ENCODE measurements around the gene IGSF9. TPM values are rescaled to one million over a fixed set of nuclear protein-coding genes. Genes with fewer than 3 reads are reported as not detected.

The IGSF9 gene
- total and polyA plus RNA-seq, 8 donors, result 0.83 to 5.4 (median 2.0) TPM

- Histone ChIP-seq H3K27ac (no peak overlapping the region), H3K9me3 (no peaks in the 10 kb centered on the region), H3K4me1 (peaks cover 0 to 4% (median 4%) of the 10 kb centered on the region in 3 donors), H3K4me3 (no peak overlapping the region), H3K36me3 (no peaks in the 10 kb centered on the region), H3K27me3 (no peaks in the 10 kb centered on the region)
- intact Hi-C loops (cut with DNase I), result no loop called here
- TF ChIP-seq CTCF (IDR thresholded peaks at IDR 0.05), result no peak
- no peak for ATAC-seq
- no peak for FAIRE-seq
- 78 to 79% methylated on average over 15 of the region's 15 CpGs for WGBS, 2 donors
- DNase-seq, result no peak
Measured at GRCh38 chr1:159942632-159943277, 2.7 kb downstream of the IGSF9 start.

GRCh38 chr1:159941591-159942560 lies 3.5 kb downstream of the IGSF9 start:
- no peak for ATAC-seq
- H3K4me3 ChIP-seq, result no peak overlapping the region
- no peaks in the 10 kb centered on the region for H3K9me3 ChIP-seq
- H3K27me3 ChIP-seq, result no peaks in the 10 kb centered on the region
- H3K27ac ChIP-seq, result no peak overlapping the region
- H3K36me3 ChIP-seq, result no peaks in the 10 kb centered on the region
- no peak for FAIRE-seq
- DNase-seq, result no peak
- 71 to 81% methylated on average over 14 to 15 of the region's 15 CpGs for WGBS, 2 donors
- no peak for TF ChIP-seq CTCF (IDR thresholded peaks at IDR 0.05)
- H3K4me1 ChIP-seq, result peaks cover 0 to 4% (median 4%) of the 10 kb centered on the region in 3 donors
- intact Hi-C loops (cut with DNase I), result no loop called here

GRCh38 chr1:159941141-159941540 lies 4.3 kb downstream of the IGSF9 start:
- ATAC-seq (no peak), FAIRE-seq (no peak), DNase-seq (no peak)
- WGBS, 2 donors, result 68 to 81% methylated on average over 5 of the region's 5 CpGs
- Histone ChIP-seq H3K27ac (no peak overlapping the region), H3K4me3 (no peak overlapping the region), H3K4me1 (no peaks in the 10 kb centered on the region), H3K36me3 (no peaks in the 10 kb centered on the region), H3K27me3 (no peaks in the 10 kb centered on the region), H3K9me3 (no peaks in the 10 kb centered on the region)
- no peak for TF ChIP-seq CTCF (IDR thresholded peaks at IDR 0.05)
- intact Hi-C loops (cut with DNase I), result no loop called here

GRCh38 chr1:159940006-159940620 lies 5.3 kb downstream of the IGSF9 start:
- intact Hi-C loops (cut with DNase I), result no loop called here
- Histone ChIP-seq H3K9me3 (no peaks in the 10 kb centered on the region), H3K27me3 (no peaks in the 10 kb centered on the region), H3K4me1 (no peaks in the 10 kb centered on the region), H3K4me3 (no peak overlapping the region), H3K27ac (no peak overlapping the region), H3K36me3 (no peaks in the 10 kb centered on the region)
- TF ChIP-seq CTCF (IDR thresholded peaks at IDR 0.05), result no peak
- ATAC-seq (no peak), FAIRE-seq (no peak), DNase-seq (no peak)
- WGBS, 2 donors, result 89 to 94% methylated on average over 11 of the region's 11 CpGs
